HuH-7.5 (cell line): Measurements from ENCODE around the gene CHMP3.

Experiments
- DNase-seq: peaks from one replicate; pipeline ENCODE4 v3.0.0; 2011; ENCODE audit warnings: low spot score

Gene CHMP3

DNA sequence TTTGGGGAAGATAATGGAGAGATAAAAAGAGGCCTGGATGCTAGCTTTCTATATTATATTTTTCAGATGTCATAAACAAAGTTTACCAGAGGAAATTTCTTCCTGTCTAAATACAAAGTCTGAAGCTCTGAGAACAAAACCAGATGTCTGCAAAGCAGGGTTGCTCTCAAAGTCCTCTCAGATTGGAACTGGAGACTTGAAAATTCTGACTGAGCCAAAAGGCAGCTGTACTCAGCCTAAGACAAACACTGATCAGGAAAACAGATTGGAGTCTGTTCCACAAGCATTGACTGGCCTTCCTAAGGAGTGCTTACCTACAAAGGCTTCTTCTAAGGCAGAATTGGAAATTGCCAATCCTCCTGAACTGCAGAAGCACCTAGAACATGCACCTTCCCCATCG, 96.9 kb downstream of the CHMP3 start:
- DNase-seq, result no peak

DNA sequence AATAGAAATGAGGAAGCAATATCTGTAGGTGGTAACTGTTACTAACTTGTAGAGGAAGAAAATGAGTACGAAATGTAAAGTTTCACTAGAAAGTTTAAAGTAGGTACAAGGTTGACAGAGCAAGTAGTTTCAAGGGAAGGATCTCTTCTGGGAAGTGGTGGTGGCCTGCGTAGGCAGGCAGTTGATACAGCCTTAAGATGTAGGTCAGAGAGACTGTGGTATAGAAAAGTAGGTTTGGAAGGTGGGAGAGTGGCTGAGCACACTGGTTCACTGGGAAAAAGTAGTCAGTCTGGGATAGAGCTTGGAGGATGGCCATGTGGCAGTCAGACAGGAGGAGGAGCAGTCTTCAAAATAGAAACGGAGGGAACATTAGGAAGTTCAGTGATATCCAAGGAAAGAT, 98.6 kb downstream of the CHMP3 start:
- no peak for DNase-seq

DNA sequence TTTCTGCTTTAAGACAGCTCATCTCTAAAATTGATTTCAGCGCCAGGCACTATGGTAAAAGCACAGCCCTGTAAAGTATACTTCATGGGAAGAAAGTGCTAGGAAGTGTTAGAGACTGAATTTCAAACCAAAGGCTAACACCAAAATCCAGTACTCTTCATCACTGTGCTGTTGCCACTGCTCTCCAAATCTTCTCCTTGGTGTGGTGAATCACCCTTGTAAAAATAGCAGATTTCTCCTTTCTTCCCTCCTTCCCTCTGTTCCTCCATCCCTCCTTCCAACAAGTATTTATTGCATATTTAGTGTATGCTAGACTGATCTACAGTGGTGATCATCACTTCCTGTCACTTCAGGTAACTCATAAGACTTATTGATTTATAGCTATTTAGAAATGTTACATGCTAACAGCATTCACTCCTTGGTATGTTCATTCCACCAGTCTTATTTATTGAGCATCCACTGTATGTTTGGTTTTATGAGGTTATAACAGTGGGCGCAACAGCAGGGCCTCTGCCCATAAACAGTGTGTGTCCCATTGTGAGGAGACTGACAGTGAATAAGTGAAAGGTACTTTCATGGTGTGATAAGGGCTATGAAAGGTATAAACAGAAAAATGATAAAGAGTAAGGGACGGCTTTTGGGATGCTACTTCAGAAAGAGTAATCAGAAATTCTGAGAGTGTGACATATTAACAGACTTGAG, 102.0 kb downstream of the CHMP3 start:
- DNase-seq, result no peak

DNA sequence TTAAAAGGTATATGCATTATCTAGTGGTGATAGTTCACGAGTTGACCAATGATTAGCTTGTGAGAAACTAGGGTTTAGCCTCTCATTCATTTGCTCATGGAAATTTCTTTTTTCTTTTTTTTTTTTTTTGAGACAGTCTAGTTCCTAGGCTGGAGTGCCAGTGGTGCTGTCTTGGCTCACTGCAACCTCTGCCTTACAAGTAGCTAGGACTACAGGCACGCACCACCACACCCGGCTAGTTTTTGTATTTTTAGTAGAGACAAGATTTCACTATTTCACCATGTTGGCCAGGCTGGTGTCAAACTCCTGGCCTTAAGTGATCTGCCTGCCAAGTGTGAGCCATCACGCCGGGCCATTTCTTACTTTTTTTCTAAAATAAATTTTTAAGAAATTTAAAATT, 108.1 kb downstream of the CHMP3 start:
- no peak for DNase-seq

GRCh38 chr2:86454238-86454637, 109.0 kb downstream of the CHMP3 start:
- DNase-seq, result no peak

DNA sequence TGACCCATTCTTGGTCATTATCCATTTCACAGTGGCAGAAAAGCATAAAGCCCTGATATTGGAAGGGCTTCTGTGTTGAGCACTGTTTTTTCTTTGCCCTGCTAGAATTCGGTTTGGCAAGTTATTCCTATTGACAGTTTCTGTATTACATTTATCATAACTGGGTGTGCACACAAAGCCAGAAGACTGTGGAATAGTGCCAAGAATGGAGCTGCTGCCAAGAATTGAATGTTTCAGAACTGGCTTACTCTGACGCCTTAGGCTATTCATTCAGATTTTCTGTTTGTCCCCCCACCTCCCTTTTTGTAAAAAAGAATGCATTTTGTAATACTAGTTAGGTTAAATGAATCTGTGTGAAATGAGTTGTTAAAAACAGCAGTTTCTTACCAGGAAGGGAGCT, 109.4 kb downstream of the CHMP3 start:
- DNase-seq, result no peak
